Measurements from ENCODE around the gene PVALB. TPM values are rescaled to one million over a fixed set of nuclear protein-coding genes. Genes with fewer than 3 reads are reported as not detected.

The PVALB gene
- total RNA-seq, 1 donor from 2014 or later = not detected

DNA sequence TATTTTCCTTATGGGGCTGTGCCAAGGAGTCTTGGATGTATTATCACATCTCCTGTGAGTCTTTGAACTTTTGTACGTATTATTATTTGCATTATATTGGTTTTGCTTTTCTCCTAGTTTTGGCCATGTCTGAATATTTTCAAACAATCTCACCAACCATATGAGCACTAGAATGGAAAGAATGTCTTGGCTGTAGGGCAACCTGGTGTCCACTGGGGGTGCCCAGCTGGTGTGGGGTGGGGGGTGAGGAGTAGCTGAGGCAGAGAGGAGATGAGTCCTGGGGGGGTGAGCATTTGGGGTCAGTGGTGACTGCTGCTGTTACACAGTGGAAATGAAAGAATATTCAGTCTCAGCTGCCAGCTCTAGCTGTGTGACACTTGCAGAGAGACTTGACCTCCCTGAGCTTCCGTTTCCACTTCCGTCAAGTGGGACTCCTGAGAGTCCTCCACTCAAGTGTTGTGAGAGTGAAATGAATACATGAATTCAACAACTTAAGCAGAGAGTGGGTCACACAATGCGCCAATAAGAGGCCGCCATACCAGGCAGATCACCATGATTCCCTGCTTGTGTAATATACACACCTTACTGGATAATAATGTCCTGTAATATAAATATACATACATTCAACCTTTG is 12.7 kb upstream of the PVALB start:
- H3K4me1 Mint-ChIP-seq (ENCODE audit: unreplicated experiment) = peaks cover 19% of the 10 kb centered on the region
- H3K27ac Mint-ChIP-seq (ENCODE audit: unreplicated experiment) = no peak overlapping the region
- peaks cover under 1% of the 10 kb centered on the region for H3K27me3 Mint-ChIP-seq (ENCODE audit: unreplicated experiment)
- no peak overlapping the region for H3K4me3 Mint-ChIP-seq (ENCODE audit: unreplicated experiment)
- TF ChIP-seq, protein P1, sequence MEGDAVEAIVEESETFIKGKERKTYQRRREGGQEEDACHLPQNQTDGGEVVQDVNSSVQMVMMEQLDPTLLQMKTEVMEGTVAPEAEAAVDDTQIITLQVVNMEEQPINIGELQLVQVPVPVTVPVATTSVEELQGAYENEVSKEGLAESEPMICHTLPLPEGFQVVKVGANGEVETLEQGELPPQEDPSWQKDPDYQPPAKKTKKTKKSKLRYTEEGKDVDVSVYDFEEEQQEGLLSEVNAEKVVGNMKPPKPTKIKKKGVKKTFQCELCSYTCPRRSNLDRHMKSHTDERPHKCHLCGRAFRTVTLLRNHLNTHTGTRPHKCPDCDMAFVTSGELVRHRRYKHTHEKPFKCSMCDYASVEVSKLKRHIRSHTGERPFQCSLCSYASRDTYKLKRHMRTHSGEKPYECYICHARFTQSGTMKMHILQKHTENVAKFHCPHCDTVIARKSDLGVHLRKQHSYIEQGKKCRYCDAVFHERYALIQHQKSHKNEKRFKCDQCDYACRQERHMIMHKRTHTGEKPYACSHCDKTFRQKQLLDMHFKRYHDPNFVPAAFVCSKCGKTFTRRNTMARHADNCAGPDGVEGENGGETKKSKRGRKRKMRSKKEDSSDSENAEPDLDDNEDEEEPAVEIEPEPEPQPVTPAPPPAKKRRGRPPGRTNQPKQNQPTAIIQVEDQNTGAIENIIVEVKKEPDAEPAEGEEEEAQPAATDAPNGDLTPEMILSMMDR (IDR thresholded peaks at IDR 0.05; ENCODE audit: unreplicated experiment) = no peak
- no peaks in the 10 kb centered on the region for H3K9me3 Mint-ChIP-seq (ENCODE audit: unreplicated experiment)
- DNase-seq (ENCODE audit: low spot score) = no peak
- no peaks in the 10 kb centered on the region for H3K36me3 Mint-ChIP-seq (ENCODE audit: low read depth, unreplicated experiment)

GRCh38 chr22:36828815-36829214 is 12.0 kb upstream of the PVALB start:
- TF ChIP-seq, protein P1 (IDR thresholded peaks at IDR 0.05; ENCODE audit: unreplicated experiment) = no peak
- Mint-ChIP-seq H3K36me3 (ENCODE audit: low read depth, unreplicated experiment) (no peaks in the 10 kb centered on the region), H3K27me3 (ENCODE audit: unreplicated experiment) (peaks cover 3% of the 10 kb centered on the region), H3K4me1 (ENCODE audit: unreplicated experiment) (peaks cover 24% of the 10 kb centered on the region), H3K4me3 (ENCODE audit: unreplicated experiment) (peak overlapping the region; percentile 33), H3K9me3 (ENCODE audit: unreplicated experiment) (no peaks in the 10 kb centered on the region), H3K27ac (ENCODE audit: unreplicated experiment) (no peak overlapping the region)
- DNase-seq (ENCODE audit: low spot score) = no peak

DNA sequence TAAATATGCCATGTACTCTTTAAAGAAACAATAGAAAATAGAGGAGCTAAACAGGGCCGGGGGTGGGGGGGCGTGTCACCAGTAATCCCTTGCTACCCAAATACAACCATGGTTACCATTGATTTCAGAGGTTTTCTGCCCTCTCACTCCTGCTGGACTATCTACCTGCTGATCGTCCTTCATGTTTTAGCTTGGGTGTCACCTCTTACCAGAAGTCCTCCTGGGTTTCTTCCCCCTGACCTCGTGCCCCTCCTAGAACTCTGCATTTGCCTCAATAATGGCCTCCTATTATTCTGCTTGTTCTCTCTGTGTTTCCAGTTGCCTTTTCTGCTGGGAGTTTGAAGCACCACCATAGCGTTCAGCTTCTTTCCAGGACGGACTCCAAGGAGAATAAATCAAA is 9.4 kb upstream of the PVALB start:
- Mint-ChIP-seq H3K9me3 (ENCODE audit: unreplicated experiment) (no peaks in the 10 kb centered on the region), H3K27ac (ENCODE audit: unreplicated experiment) (no peak overlapping the region), H3K4me1 (ENCODE audit: unreplicated experiment) (peaks cover 40% of the 10 kb centered on the region), H3K36me3 (ENCODE audit: low read depth, unreplicated experiment) (no peaks in the 10 kb centered on the region), H3K4me3 (ENCODE audit: unreplicated experiment) (no peak overlapping the region), H3K27me3 (ENCODE audit: unreplicated experiment) (peaks cover 3% of the 10 kb centered on the region)
- no peak for DNase-seq (ENCODE audit: low spot score)
- TF ChIP-seq, protein P1 (IDR thresholded peaks at IDR 0.05; ENCODE audit: unreplicated experiment) = no peak

DNA sequence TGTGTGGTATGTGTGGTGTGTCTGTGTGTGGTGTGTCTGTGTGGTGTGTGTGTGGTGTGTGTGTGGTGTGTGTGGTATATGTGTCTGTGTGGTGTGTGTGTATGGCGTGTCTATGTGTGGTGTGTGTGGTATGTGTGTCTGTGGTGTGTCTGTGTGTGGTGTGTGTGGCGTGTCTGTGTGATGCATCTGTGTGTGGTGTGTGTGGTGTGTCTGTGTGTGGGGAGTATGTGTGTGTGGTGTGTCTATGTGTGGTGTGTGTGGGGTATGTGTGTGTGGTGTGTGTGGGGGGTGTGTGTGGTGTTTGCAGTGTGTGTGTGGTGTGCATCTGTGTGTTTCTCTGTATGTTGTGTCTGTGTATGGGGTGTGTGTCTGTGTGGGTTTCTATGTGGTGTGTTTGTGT is 7.8 kb upstream of the PVALB start:
- no peaks in the 10 kb centered on the region for H3K36me3 Mint-ChIP-seq (ENCODE audit: low read depth, unreplicated experiment)
- no peak overlapping the region for H3K4me3 Mint-ChIP-seq (ENCODE audit: unreplicated experiment)
- peak overlapping the region; percentile 28 for H3K27ac Mint-ChIP-seq (ENCODE audit: unreplicated experiment)
- peaks cover 9% of the 10 kb centered on the region for H3K27me3 Mint-ChIP-seq (ENCODE audit: unreplicated experiment)
- H3K9me3 Mint-ChIP-seq (ENCODE audit: unreplicated experiment) = no peaks in the 10 kb centered on the region
- DNase-seq (ENCODE audit: low spot score) = no peak
- TF ChIP-seq, protein P1 (IDR thresholded peaks at IDR 0.05; ENCODE audit: unreplicated experiment) = no peak
- H3K4me1 Mint-ChIP-seq (ENCODE audit: unreplicated experiment) = peaks cover 51% of the 10 kb centered on the region

DNA sequence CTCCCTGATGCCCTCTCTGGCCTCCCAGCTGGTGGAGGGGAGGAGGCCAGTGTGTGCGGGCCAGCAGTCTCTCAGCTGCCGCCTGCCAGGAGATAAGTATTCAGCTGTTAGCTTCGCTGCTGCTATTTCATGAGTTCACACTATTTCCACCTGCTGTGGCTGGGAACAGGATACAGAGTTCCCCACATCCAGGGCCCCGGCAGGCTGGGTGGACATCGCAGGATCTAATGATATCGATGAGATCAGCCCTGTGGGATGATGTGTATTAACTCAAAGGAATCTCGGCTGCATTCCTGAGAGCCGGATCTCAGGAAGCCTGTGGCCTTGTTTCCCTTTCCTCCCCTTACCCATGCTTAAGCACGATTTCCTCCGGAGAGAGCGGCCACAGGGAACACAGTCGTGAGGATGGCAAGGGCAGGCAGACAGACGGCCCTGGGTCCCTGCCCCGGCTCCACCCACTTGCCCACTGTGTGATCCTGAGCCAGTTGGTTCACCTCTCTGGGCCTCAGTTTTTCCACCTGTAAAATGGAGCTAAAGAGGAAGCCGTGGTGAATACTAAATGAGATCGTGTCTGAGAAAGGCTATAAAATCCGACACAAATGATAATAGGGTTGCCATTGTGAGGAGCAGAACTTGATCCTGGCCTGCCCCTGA is 6.5 kb upstream of the PVALB start:
- no peak overlapping the region for H3K4me3 Mint-ChIP-seq (ENCODE audit: unreplicated experiment)
- H3K27me3 Mint-ChIP-seq (ENCODE audit: unreplicated experiment) = peaks cover 14% of the 10 kb centered on the region
- DNase-seq (ENCODE audit: low spot score) = peak; percentile 75
- peaks cover 51% of the 10 kb centered on the region for H3K4me1 Mint-ChIP-seq (ENCODE audit: unreplicated experiment)
- peak overlapping the region; percentile 98 for H3K27ac Mint-ChIP-seq (ENCODE audit: unreplicated experiment)
- no peaks in the 10 kb centered on the region for H3K36me3 Mint-ChIP-seq (ENCODE audit: low read depth, unreplicated experiment)
- no peaks in the 10 kb centered on the region for H3K9me3 Mint-ChIP-seq (ENCODE audit: unreplicated experiment)
- TF ChIP-seq, protein P1 (IDR thresholded peaks at IDR 0.05; ENCODE audit: unreplicated experiment) = no peak

Measured in endothelial cell (in vitro differentiated cells).